EH (cell line): ENCODE data around the gene GRIN2C.

Experiments used
- DNase-seq: peaks from one replicate; pipeline ENCODE4 v3.0.0-alpha.2; 2015; ENCODE audit warnings: low read depth

GRIN2C gene

GRCh38 chr17:74846621-74847020 lies 13.1 kb downstream of the GRIN2C start:
- DNase-seq: no peak

- no peak for DNase-seq
Observed at GRCh38 chr17:74843352-74843627, 16.4 kb downstream of the GRIN2C start.

GRCh38 chr17:74842599-74843351 lies 16.9 kb downstream of the GRIN2C start:
- peak; percentile 75 for DNase-seq

- DNase-seq: peak; percentile 21
Observed at GRCh38 chr17:74842146-74842598, 17.5 kb downstream of the GRIN2C start.

- peak; percentile 61 for DNase-seq
Observed at GRCh38 chr17:74840989-74841666, 18.6 kb downstream of the GRIN2C start.

GRCh38 chr17:74839990-74840852 lies 19.5 kb downstream of the GRIN2C start:
- DNase-seq: no peak

- no peak for DNase-seq
Observed at GRCh38 chr17:74838274-74838673, 21.4 kb downstream of the GRIN2C start.

GRCh38 chr17:74836691-74837467 lies 22.8 kb downstream of the GRIN2C start:
- DNase-seq: no peak

- no peak for DNase-seq
Observed at GRCh38 chr17:74836191-74836590, 23.5 kb downstream of the GRIN2C start.

GRCh38 chr17:74833501-74834377 lies 25.9 kb downstream of the GRIN2C start:
- peak; percentile 74 for DNase-seq

GRCh38 chr17:74832421-74832820 lies 27.3 kb downstream of the GRIN2C start:
- DNase-seq: no peak

GRCh38 chr17:74831444-74832146 lies 28.1 kb downstream of the GRIN2C start:
- no peak for DNase-seq

- DNase-seq: no peak
Observed at GRCh38 chr17:74830861-74831260, 28.8 kb downstream of the GRIN2C start.

- no peak for DNase-seq
Observed at GRCh38 chr17:74827800-74828199, 31.9 kb downstream of the GRIN2C start.

GRCh38 chr17:74825952-74826719 lies 33.5 kb downstream of the GRIN2C start:
- no peak for DNase-seq

GRCh38 chr17:74824961-74825627 lies 34.6 kb downstream of the GRIN2C start:
- no peak for DNase-seq

- DNase-seq: no peak
Observed at GRCh38 chr17:74822939-74823367, 36.7 kb downstream of the GRIN2C start.

GRCh38 chr17:74822335-74822938 lies 37.2 kb downstream of the GRIN2C start:
- no peak for DNase-seq
